H9 (cell line): ENCODE data around the gene JKAMP. TPM values are rescaled to one million over a fixed set of nuclear protein-coding genes. Genes with fewer than 3 reads are reported as not detected.
A peak's percentile ranks its signal among the peaks of the same experiment; 100 is the strongest.

Experiments used
- DNase-seq: peaks from one replicate; pipeline ENCODE4 v3.0.0-alpha.2; 2017
- H2AFZ ChIP-seq: one replicate; pipeline ENCODE4 v1.6.1; 2013; ENCODE audit warnings: mild to moderate bottlenecking, low read length, control low read depth, moderate library complexity
- H2AK5ac ChIP-seq: 2 replicates; pipeline ENCODE4 v1.6.1; 2013; ENCODE audit warnings: low read length, control low read depth, mixed read lengths; ENCODE audit not compliant: insufficient read length
- H2BK120ac ChIP-seq: one replicate; pipeline ENCODE4 v1.6.1; 2013; ENCODE audit warnings: low read depth, mild to moderate bottlenecking, low read length, control low read depth, inconsistent platforms; ENCODE audit not compliant: poor library complexity, severe bottlenecking
- H2BK12ac ChIP-seq: 2 replicates; pipeline ENCODE4 v1.6.1; 2013; ENCODE audit warnings: low read length, control low read depth, mixed read lengths, low read depth; ENCODE audit not compliant: insufficient read length
- H2BK15ac ChIP-seq: 2 replicates; pipeline ENCODE4 v1.6.1; 2013; ENCODE audit warnings: low read depth, low read length, control low read depth
- H2BK20ac ChIP-seq: one replicate; pipeline ENCODE4 v1.6.1; 2013; ENCODE audit warnings: low read depth, mild to moderate bottlenecking, low read length, control low read depth, inconsistent platforms; ENCODE audit not compliant: poor library complexity, severe bottlenecking
- H2BK5ac ChIP-seq: 2 replicates; pipeline ENCODE4 v1.6.1; 2013; ENCODE audit warnings: low read length, control low read depth, mixed read lengths; ENCODE audit not compliant: insufficient read length
- H3K14ac ChIP-seq: 2 replicates; pipeline ENCODE4 v1.6.1; 2013; ENCODE audit warnings: low read length, control low read depth; ENCODE audit not compliant: insufficient read depth
- H3K18ac ChIP-seq: 2 replicates; pipeline ENCODE4 v1.6.1; 2013; ENCODE audit warnings: low read depth, mild to moderate bottlenecking, mixed read lengths, low read length, control low read depth; ENCODE audit not compliant: insufficient read length
- H3K23ac ChIP-seq: 2 replicates; pipeline ENCODE4 v1.6.1; 2013; ENCODE audit warnings: low read length, control low read depth, mixed read lengths, low read depth; ENCODE audit not compliant: insufficient read length
- H3K23me2 ChIP-seq: 2 replicates; pipeline ENCODE4 v1.6.1; 2013; ENCODE audit warnings: low read depth, mild to moderate bottlenecking, mixed read lengths, low read length, control low read depth; ENCODE audit not compliant: insufficient read length, poor library complexity, severe bottlenecking
- H3K27ac ChIP-seq: 2 replicates; pipeline ENCODE4 v1.5.1; 2013; ENCODE audit warnings: low read length, control low read depth, mixed read lengths, low read depth; ENCODE audit not compliant: insufficient read length
- H3K27me3 ChIP-seq: 2 replicates; pipeline ENCODE4 v1.6.1; 2013; ENCODE audit warnings: low read length, control low read depth, inconsistent platforms; ENCODE audit not compliant: insufficient read depth
- H3K4ac ChIP-seq: 2 replicates; pipeline ENCODE4 v1.6.1; 2013; ENCODE audit warnings: low read depth, mild to moderate bottlenecking, control low read depth, inconsistent platforms, low read length, moderate library complexity
- H3K4me1 ChIP-seq: 2 replicates; pipeline ENCODE4 v1.6.1; 2013; ENCODE audit warnings: low read length, control low read depth, inconsistent platforms; ENCODE audit not compliant: insufficient read depth
- H3K4me2 ChIP-seq: 2 replicates; pipeline ENCODE4 v1.6.1; 2013; ENCODE audit warnings: low read length, control low read depth, mixed read lengths; ENCODE audit not compliant: insufficient read length, insufficient read depth
- H3K56ac ChIP-seq: 2 replicates; pipeline ENCODE4 v1.6.1; 2013; ENCODE audit warnings: low read depth, mild to moderate bottlenecking, mixed read lengths, low read length, control low read depth; ENCODE audit not compliant: insufficient read length
- H3K79me1 ChIP-seq: 2 replicates; pipeline ENCODE4 v1.6.1; 2013; ENCODE audit warnings: low read depth, mild to moderate bottlenecking, moderate library complexity, low read length, control low read depth, inconsistent platforms; ENCODE audit not compliant: insufficient read depth, poor library complexity, severe bottlenecking
- H3K79me2 ChIP-seq: 2 replicates; pipeline ENCODE4 v1.6.1; 2013; ENCODE audit warnings: low read length, control low read depth, inconsistent platforms; ENCODE audit not compliant: insufficient read depth
- H3K9ac ChIP-seq: 2 replicates; pipeline ENCODE4 v1.6.1; 2013; ENCODE audit warnings: low read length, control low read depth, mixed read lengths; ENCODE audit not compliant: insufficient read length; ENCODE audit errors: extremely low read depth
- H3K9me3 ChIP-seq: one replicate; pipeline ENCODE4 v1.6.1; 2013; ENCODE audit warnings: low read depth, low read length, inconsistent platforms; ENCODE audit not compliant: control insufficient read depth
- H3T11ph ChIP-seq: one replicate; pipeline ENCODE4 v1.6.1; 2013; ENCODE audit warnings: mild to moderate bottlenecking, low read length, control low read depth, inconsistent platforms
- H4K20me1 ChIP-seq: one replicate; pipeline ENCODE4 v1.6.1; 2013; ENCODE audit not compliant: control insufficient read depth, insufficient read length, insufficient read depth
- H4K5ac ChIP-seq: 2 replicates; pipeline ENCODE4 v1.6.1; 2013; ENCODE audit warnings: low read depth, mild to moderate bottlenecking, mixed read lengths, low read length, control low read depth; ENCODE audit not compliant: insufficient read length
- H4K8ac ChIP-seq: replicated peaks from 2 replicates; pipeline ENCODE4 v1.6.1; 2013; ENCODE audit warnings: low read length, control low read depth, mixed read lengths, low read depth; ENCODE audit not compliant: insufficient read length
- H4K91ac ChIP-seq: 2 replicates; pipeline ENCODE4 v1.6.1; 2013; ENCODE audit warnings: low read depth, mild to moderate bottlenecking, moderate library complexity, mixed read lengths, low read length, control low read depth; ENCODE audit not compliant: insufficient read length
- H3K27ac Mint-ChIP-seq, 3 experiments: 2 replicates in 2 of 3; 3 replicates in 1 of 3; pipeline ENCODE4 v1.8.0; 2020 to 2021; ENCODE audit warnings: mixed read lengths in 3 of 3, mild to moderate bottlenecking in 1 of 3, moderate library complexity in 1 of 3
- H3K27me3 Mint-ChIP-seq: 2 replicates; pipeline ENCODE4 v1.8.0; 2021; ENCODE audit warnings: low read depth, mild to moderate bottlenecking, moderate library complexity, mixed read lengths
- H3K36me3 Mint-ChIP-seq, 3 experiments: 2 replicates in 2 of 3; 3 replicates in 1 of 3; pipeline ENCODE4 v1.8.0; 2020 to 2021; ENCODE audit warnings: low read depth in 3 of 3, mixed read lengths in 3 of 3; ENCODE audit not compliant: insufficient read depth in 1 of 3
- H3K4me1 Mint-ChIP-seq, 2 experiments: 2 replicates each; pipeline ENCODE4 v1.8.0; 2020; ENCODE audit warnings: mixed read lengths in 2 of 2
- H3K4me3 Mint-ChIP-seq, 2 experiments: 2 replicates in 1 of 2; 3 replicates in 1 of 2; pipeline ENCODE4 v1.8.0; 2020 to 2021; ENCODE audit warnings: mild to moderate bottlenecking in 2 of 2, mixed read lengths in 2 of 2, moderate library complexity in 1 of 2
- H3K9me3 Mint-ChIP-seq, 2 experiments: 2 replicates in 1 of 2; 3 replicates in 1 of 2; pipeline ENCODE4 v1.8.0; 2020; ENCODE audit warnings: mild to moderate bottlenecking in 2 of 2, mixed read lengths in 2 of 2, moderate library complexity in 1 of 2
- CTCF ChIP-seq: fragments of 200-600 bp; sonication (generic); conservative IDR thresholded peaks from 3 replicates; pipeline ENCODE4 v1.8.0; 2021; ENCODE audit warnings: antibody characterized with exemption, mild to moderate bottlenecking
- WGBS: extraction: QIAGEN DNeasy Blood & Tissue Kit; methylation state at CpG from one replicate; pipeline ENCODE4 v1.1.7; 2013; ENCODE audit warnings: missing lambda C conversion rate, low lambda C conversion rate, mixed read lengths; ENCODE audit not compliant: insufficient read length; ENCODE audit errors: extremely low coverage; 5-methylcytosine and 5-hydroxymethylcytosine counted together
- total RNA-seq: library from RNA; stranded (reverse); gene quantifications from 2 replicates; pipeline ENCODE4 v1.2.1, GENCODE V29; 2021

JKAMP gene
- total RNA-seq, 1 experiment from 2014 or later, result 33.8 TPM

DNA sequence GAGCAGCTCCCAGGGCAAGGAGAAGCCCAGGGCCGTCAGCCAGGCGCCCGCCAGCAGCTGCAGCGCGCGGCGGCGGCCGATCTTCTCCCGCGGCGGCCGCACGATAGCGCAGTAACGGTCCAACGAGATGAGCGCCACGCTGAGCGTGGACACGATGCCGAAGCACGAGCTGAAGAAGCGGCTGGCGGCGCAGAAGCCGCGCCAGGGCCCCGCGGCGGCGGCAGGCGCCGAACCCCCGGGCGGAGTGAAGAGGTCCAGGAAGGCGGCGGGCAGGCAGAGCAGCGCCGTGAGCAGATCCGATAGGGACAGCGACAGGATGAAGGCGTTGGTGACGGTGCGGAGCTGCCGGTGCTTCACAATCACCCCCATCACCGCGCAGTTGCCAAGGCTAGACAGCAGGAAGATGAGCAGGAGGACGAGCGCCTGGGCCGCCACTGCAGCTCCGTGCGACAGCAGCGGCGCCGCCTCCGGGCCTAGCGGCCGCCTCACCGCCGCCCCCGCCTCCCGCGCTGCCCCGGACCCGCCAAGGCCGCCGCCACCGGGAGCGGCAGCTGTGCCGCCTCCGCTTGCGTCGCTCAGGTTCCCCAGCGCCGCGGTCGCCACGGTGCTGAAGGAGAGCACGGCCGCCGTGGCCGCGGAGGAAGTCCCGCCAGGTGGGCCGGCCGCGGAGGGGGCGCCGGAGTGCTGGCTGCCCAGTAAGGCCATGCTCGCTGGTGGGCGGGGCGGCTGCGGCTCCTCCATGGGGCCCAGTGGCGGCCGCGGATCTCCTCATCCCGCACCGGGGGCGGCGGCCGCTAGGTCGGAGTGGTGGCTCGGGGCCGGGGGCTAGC, 19.6 kb upstream of the JKAMP start:
- H2BK120ac ChIP-seq, result no peak overlapping the region
- H3K23me2 ChIP-seq, result peaks cover 12% of the 10 kb centered on the region
- H3K9me3 ChIP-seq, result no peaks in the 10 kb centered on the region
- no peak overlapping the region for H2AK5ac ChIP-seq
- H4K20me1 ChIP-seq, result no peaks in the 10 kb centered on the region
- H3K23ac ChIP-seq, result no peak overlapping the region
- WGBS, result no CpG with 5 or more reads among the region's 105 CpGs
- H3K9ac ChIP-seq, result peak overlapping the region; percentile 32
- no peak overlapping the region for H4K91ac ChIP-seq
- H3K27ac ChIP-seq, result no peak overlapping the region
- no peak overlapping the region for H3K4ac ChIP-seq
- H2BK15ac ChIP-seq, result no peak overlapping the region
- TF ChIP-seq CTCF, result no peak
- H3K36me3 Mint-ChIP-seq, result peaks cover 0 to 6% (median 0%) of the 10 kb centered on the region in 3 experiments; a peak in 3 of 7 replicates
- H3K4me2 ChIP-seq, result peak overlapping the region; percentile 36
- no peak overlapping the region for H2BK20ac ChIP-seq
- H2AFZ ChIP-seq, result no peak overlapping the region
- H3K18ac ChIP-seq, result no peak overlapping the region
- peaks cover 3% of the 10 kb centered on the region; the same call in 1 of the 2 replicates for H3K27me3 ChIP-seq
- no peak overlapping the region for H4K8ac ChIP-seq
- H3K9me3 Mint-ChIP-seq, result no peaks in the 10 kb centered on the region
- H3K27me3 Mint-ChIP-seq, result peaks cover 25% of the 10 kb centered on the region
- no peak overlapping the region for H3K14ac ChIP-seq
- DNase-seq, result peak; percentile 75
- H3K4me3 Mint-ChIP-seq, result peak overlapping the region; percentile 75 to 87
- H3K79me1 ChIP-seq, result no peaks in the 10 kb centered on the region
- H3K79me2 ChIP-seq, result no peaks in the 10 kb centered on the region
- no peaks in the 10 kb centered on the region for H3K4me1 ChIP-seq
- H3K27ac Mint-ChIP-seq, result no peak overlapping the region; a peak in 1 of 7 replicates
- no peak overlapping the region for H3K56ac ChIP-seq
- H2BK5ac ChIP-seq, result no peak overlapping the region
- H4K5ac ChIP-seq, result no peak overlapping the region
- H3K4me1 Mint-ChIP-seq, result peaks cover 9 to 12% of the 10 kb centered on the region in 2 experiments
- H2BK12ac ChIP-seq, result no peak overlapping the region
- no peak overlapping the region for H3T11ph ChIP-seq
